ENCODE data around the gene ZNF714.
"Not testable (repeated sequence)": the region's sequence is repeated elsewhere in the genome, so short reads cannot be mapped to it uniquely, and the experiment has no call there.

Gene ZNF714

DNA sequence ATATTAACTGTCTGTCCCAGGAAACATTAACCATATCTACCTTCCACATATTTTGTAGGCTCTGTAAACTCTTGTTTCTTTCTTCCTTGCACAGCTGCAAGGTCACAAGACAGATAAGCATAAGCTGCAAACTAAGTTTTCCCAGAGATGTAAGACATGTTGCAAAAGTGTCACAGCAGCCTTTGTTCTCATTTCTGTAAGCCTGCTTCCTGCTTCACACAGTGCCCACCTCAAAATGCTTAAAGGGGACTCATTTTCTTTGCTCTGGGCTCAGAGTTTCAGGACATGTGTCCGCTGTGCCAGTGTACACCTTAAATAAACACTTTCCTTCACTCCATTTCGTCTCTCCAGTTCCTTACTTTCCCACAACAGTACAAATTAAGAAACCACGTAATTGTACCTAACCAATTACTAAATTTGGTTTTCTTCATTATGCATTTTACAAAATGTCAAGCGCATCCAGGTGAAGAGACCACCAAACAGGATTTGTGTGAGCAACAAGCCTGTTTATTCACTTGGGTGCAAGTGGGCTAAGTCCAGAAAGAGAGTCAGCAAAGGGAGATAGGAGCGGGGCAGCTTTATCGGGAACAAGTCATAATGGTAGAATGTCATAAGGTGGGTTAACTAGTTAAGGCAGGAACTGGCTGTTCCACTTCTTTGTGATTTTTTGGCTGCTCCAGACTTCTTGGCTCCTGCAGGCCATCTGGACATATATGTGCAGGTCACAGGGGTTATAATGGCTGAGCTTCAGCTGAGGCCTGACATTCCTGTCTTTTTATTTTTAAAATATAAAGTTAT, 47.1 kb downstream of the ZNF714 start:
- Histone ChIP-seq H3K27ac (no peak overlapping the region), H3K9me3 (peaks cover 8% of the 10 kb centered on the region)
- TF ChIP-seq Cebpa-rat (IDR thresholded peaks at IDR 0.05), result no peak

GRCh38 chr19:21130097-21130775, 48.2 kb downstream of the ZNF714 start:
- H3K27me3 ChIP-seq, result no peaks in the 10 kb centered on the region
- no peak overlapping the region for H3K27ac ChIP-seq
- no peak overlapping the region for H3K4me2 ChIP-seq

More for the DNA sequence above, 47.1 kb downstream of the ZNF714 start:
- H3K4me1 ChIP-seq, result no peaks in the 10 kb centered on the region
- no peaks in the 10 kb centered on the region for H4K20me1 ChIP-seq
- no peak overlapping the region for H3K4me3 ChIP-seq
- no peaks in the 10 kb centered on the region for H3K36me3 ChIP-seq
- no peak overlapping the region for H3K9ac ChIP-seq
- no peaks in the 10 kb centered on the region for H3K27me3 ChIP-seq
- no peak overlapping the region for H3K4me2 ChIP-seq

DNA sequence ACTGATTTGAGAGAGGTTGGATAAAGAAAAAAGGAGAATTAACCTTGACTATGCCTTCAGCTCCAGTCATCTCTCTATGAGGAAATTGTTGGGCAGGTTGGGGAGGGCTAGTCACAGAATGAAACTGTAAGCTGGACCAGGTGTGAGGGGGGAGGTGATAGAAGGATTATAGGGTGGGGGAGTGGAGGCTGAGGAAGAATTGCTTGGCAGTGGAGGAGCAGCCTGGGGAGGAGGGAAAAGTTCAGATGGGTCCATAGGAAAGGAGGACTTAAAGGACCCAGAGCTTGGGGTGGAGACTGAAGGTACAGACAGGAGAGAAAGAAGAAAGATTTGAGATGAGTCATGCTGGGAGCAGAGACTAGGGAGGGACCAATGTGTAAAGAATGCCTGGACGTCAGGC, 51.6 kb downstream of the ZNF714 start:
- Histone ChIP-seq H4K20me1 (no peaks in the 10 kb centered on the region), H3K27me3 (no peaks in the 10 kb centered on the region), H3K4me1 (no peaks in the 10 kb centered on the region), H3K4me2 (no peak overlapping the region), H3K4me3 (no peak overlapping the region), H3K27ac (no peak overlapping the region), H3K36me3 (no peaks in the 10 kb centered on the region), H3K9ac (no peak overlapping the region), H3K9me3 (peaks cover 5% of the 10 kb centered on the region)
- no peak for TF ChIP-seq Cebpa-rat (IDR thresholded peaks at IDR 0.05)

More at GRCh38 chr19:21130097-21130775, 48.2 kb downstream of the ZNF714 start:
- Histone ChIP-seq H3K4me1 (no peaks in the 10 kb centered on the region), H3K9ac (no peak overlapping the region), H4K20me1 (no peaks in the 10 kb centered on the region), H3K4me3 (no peak overlapping the region), H3K36me3 (no peaks in the 10 kb centered on the region), H3K9me3 (peaks cover 8% of the 10 kb centered on the region)
- no peak for TF ChIP-seq Cebpa-rat (IDR thresholded peaks at IDR 0.05)

DNA sequence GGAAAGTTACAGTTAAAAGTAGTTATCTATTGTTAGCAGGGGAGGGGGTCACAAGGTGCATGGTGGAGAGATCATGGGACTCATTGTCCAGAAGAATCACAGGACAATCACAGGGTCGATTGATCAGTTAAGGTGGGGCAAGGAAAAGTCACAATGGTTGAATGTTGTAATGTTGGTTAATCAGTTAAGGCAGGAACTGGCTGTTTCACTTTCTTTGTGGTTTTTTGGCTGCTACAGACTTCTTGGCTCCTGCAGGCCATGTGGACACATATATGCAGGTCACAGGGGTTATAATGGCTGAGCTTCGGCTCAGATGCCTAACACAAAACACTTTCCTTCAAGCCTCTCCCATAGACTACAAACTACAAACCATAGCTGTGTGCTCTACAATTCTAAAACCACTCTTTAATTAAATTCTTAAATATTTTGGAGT, 52.9 kb downstream of the ZNF714 start:
- TF ChIP-seq Cebpa-rat (IDR thresholded peaks at IDR 0.05), result no peak
- H3K9ac ChIP-seq, result no peak overlapping the region
- no peaks in the 10 kb centered on the region for H4K20me1 ChIP-seq

DNA sequence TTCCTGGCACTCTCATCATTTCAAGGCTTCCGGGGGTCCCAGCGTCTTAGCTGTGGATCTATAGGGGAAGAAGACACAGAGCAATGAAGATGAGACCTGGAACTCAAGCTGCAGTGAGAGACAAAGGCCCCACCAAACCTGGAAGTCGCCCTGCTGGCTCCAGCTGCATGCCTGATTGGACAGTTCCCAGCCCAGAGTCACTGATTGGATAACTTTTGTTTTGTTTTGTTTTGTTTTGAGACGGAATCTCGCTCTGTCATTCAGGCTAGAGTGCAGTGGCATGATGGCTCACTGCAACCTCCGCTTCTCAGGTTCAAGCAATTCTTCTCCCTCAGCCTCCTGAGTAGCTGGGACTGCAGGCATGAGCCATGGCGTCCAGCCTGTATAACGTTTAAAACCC, 53.4 kb downstream of the ZNF714 start:
- Histone ChIP-seq H3K4me2 (no peak overlapping the region), H3K9ac (no peak overlapping the region), H3K4me1 (no peaks in the 10 kb centered on the region), H4K20me1 (no peaks in the 10 kb centered on the region), H3K9me3 (peaks cover under 1% of the 10 kb centered on the region), H3K27me3 (no peaks in the 10 kb centered on the region), H3K27ac (no peak overlapping the region), H3K4me3 (no peak overlapping the region), H3K36me3 (no peaks in the 10 kb centered on the region)
- TF ChIP-seq Cebpa-rat (IDR thresholded peaks at IDR 0.05), result no peak

More for the DNA sequence above, 52.9 kb downstream of the ZNF714 start:
- Histone ChIP-seq H3K27me3 (no peaks in the 10 kb centered on the region), H3K36me3 (no peaks in the 10 kb centered on the region), H3K9me3 (peaks cover 5% of the 10 kb centered on the region), H3K27ac (no peak overlapping the region), H3K4me1 (no peaks in the 10 kb centered on the region), H3K4me2 (no peak overlapping the region), H3K4me3 (no peak overlapping the region)

GRCh38 chr19:21138130-21138529, 56.1 kb downstream of the ZNF714 start:
- H3K36me3 ChIP-seq, result no peaks in the 10 kb centered on the region; the same call in 1 of the 2 replicates
- no peaks in the 10 kb centered on the region for H3K27me3 ChIP-seq
- no peaks in the 10 kb centered on the region for H4K20me1 ChIP-seq
- TF ChIP-seq Cebpa-rat (IDR thresholded peaks at IDR 0.05), result no peak
- no peaks in the 10 kb centered on the region for H3K9me3 ChIP-seq
- H3K4me3 ChIP-seq, result no peak overlapping the region
- peaks cover 6% of the 10 kb centered on the region for H3K4me1 ChIP-seq
- H3K27ac ChIP-seq, result no peak overlapping the region
- no peak overlapping the region for H3K9ac ChIP-seq
- no peak overlapping the region for H3K4me2 ChIP-seq

- Histone ChIP-seq H3K36me3 (peaks cover 29% of the 10 kb centered on the region), H3K9me3 (peaks cover 29% of the 10 kb centered on the region), H3K4me1 (peaks cover 11% of the 10 kb centered on the region)
- H3K27ac ChIP-seq, H3K27me3 ChIP-seq, H3K4me2 ChIP-seq, H3K4me3 ChIP-seq, H3K9ac ChIP-seq, H4K20me1 ChIP-seq: not testable (repeated sequence)
Observed at GRCh38 chr19:21141006-21141405, 59.0 kb downstream of the ZNF714 start.

DNA sequence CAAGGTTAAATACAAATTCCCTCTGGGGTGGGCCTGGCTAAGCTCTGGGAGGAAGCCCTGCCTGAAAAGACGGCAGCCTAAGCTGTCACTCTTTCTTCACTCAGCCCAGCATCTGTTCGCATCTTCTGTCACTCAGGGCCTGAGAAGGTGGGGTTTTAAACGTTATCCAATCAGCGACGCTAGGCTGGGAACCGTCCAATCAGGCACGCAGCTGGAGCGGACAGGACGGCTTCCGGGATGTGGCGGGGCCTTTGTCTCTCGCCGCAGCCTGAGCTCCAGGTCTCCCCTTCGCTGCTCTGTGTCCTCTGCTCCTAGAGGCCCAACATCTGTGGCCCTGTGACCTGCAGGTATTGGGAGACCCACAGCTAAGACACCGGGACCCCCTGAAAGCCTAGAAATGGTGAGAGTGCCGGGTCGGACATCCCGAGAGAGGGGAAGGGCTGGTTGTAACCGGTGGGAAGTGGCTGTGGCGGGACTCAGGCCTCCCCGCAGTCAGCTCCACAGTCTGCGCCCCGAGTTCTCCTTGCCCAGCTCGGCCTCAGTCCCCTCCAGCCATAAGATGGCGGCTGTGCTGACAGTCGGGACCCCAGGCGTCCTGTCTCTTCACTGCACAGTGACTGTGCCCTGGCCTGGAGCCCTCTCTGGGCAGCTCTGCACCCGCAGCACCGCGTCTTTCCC, 59.9 kb downstream of the ZNF714 start, which contains the start of gene ZNF431:
Gene ZNF431, plus strand, starts transcription at position 254 of the 678 bp plus-strand sequence. Its CDS starts 144 bp downstream, at position 398.
- peak within 1 kb of the TSS; percentile 94 for H3K27ac ChIP-seq
- no peaks in the 10 kb centered on the region for H4K20me1 ChIP-seq
- no peaks in the 10 kb centered on the region for H3K27me3 ChIP-seq
- TF ChIP-seq Cebpa-rat (IDR thresholded peaks at IDR 0.05), result no peak
- peak within 1 kb of the TSS; percentile 88 for H3K9ac ChIP-seq
- peak within 1 kb of the TSS; percentile 80 for H3K4me2 ChIP-seq
- H3K4me1 ChIP-seq, result peaks cover 11% of the 10 kb centered on the region
- peaks cover 38% of the 10 kb centered on the region for H3K36me3 ChIP-seq
- peaks cover 38% of the 10 kb centered on the region for H3K9me3 ChIP-seq
- H3K4me3 ChIP-seq, result peak within 1 kb of the TSS; percentile 74

GRCh38 chr19:21143428-21143827, 61.4 kb downstream of the ZNF714 start:
- peak overlapping the region; percentile 74; the same call in 1 of the 2 replicates for H3K4me3 ChIP-seq
- peaks cover 53% of the 10 kb centered on the region for H3K36me3 ChIP-seq

More at GRCh38 chr19:21143428-21143827, 61.4 kb downstream of the ZNF714 start:
- Histone ChIP-seq H3K4me2 (peak overlapping the region; percentile 80), H3K27ac (no peak overlapping the region), H3K9me3 (peaks cover 53% of the 10 kb centered on the region), H3K9ac (no peak overlapping the region), H4K20me1 (no peaks in the 10 kb centered on the region), H3K27me3 (no peaks in the 10 kb centered on the region), H3K4me1 (peaks cover 11% of the 10 kb centered on the region)
- no peak for TF ChIP-seq Cebpa-rat (IDR thresholded peaks at IDR 0.05)

Measured in BLaER1 (cell line).